Bronchial epithelial cell (primary cell): ENCODE results near the gene EXOSC2. TPM values are rescaled to one million over a fixed set of nuclear protein-coding genes. Genes with fewer than 3 reads are reported as not detected.
A peak's percentile ranks its signal among the peaks of the same experiment; 100 is the strongest.

Experiments used
- DNase-seq: peaks from one replicate; pipeline ENCODE4 v3.0.0-alpha.2; 2010; ENCODE audit warnings: low read depth
- FAIRE-seq: peaks from 2 replicates; lab custom pipeline; 2011; peaks lifted over from hg19 to GRCh38; lab: Jason Lieb, UNC
- H3K27me3 ChIP-seq: 2 replicates; pipeline ENCODE4 v1.5.1; 2011; ENCODE audit warnings: low read length; ENCODE audit not compliant: control insufficient read depth, insufficient read depth
- H3K36me3 ChIP-seq: 2 replicates; pipeline ENCODE4 v1.5.1; 2011; ENCODE audit warnings: low read length; ENCODE audit not compliant: control insufficient read depth, insufficient read depth
- H3K4me3 ChIP-seq: 2 replicates; pipeline ENCODE4 v1.5.1; 2011; ENCODE audit warnings: mild to moderate bottlenecking, low read depth, low read length, control low read depth
- CTCF ChIP-seq: IDR thresholded peaks from 2 replicates; pipeline ENCODE4 v1.5.1; 2011; ENCODE audit warnings: mild to moderate bottlenecking, moderate library complexity, low read length, control low read depth, inconsistent platforms; ENCODE audit not compliant: insufficient read depth, severe bottlenecking
- total RNA-seq: library from RNA; depleted of rRNA; stranded (reverse); fragments of >200 nt; gene quantifications from 2 replicates; pipeline ENCODE4 v1.2.1, GENCODE V29; 2014

Gene EXOSC2
- total RNA-seq, 1 donor from 2014 or later: 38.7 TPM

- FAIRE-seq (no peak), DNase-seq (peak; percentile 84)
- Histone ChIP-seq H3K4me3 (no peak overlapping the region), H3K27me3 (no peaks in the 10 kb centered on the region), H3K36me3 (no peaks in the 10 kb centered on the region)
- TF ChIP-seq CTCF: no peak
Measured at GRCh38 chr9:130728721-130729120, 35.1 kb downstream of the EXOSC2 start.

GRCh38 chr9:130729145-130729544 lies 35.6 kb downstream of the EXOSC2 start:
- Histone ChIP-seq H3K27me3 (no peaks in the 10 kb centered on the region), H3K4me3 (no peak overlapping the region), H3K36me3 (no peaks in the 10 kb centered on the region)
- no peak for DNase-seq
- peak; percentile 52 for FAIRE-seq
- TF ChIP-seq CTCF: no peak

GRCh38 chr9:130731355-130731754 lies 37.8 kb downstream of the EXOSC2 start:
- no peaks in the 10 kb centered on the region for H3K27me3 ChIP-seq
- no peaks in the 10 kb centered on the region for H3K36me3 ChIP-seq
- H3K4me3 ChIP-seq: no peak overlapping the region
- TF ChIP-seq CTCF: no peak
- DNase-seq: no peak
- FAIRE-seq: no peak

GRCh38 chr9:130732136-130732535 lies 38.6 kb downstream of the EXOSC2 start:
- FAIRE-seq: no peak
- no peak overlapping the region for H3K4me3 ChIP-seq
- no peak for TF ChIP-seq CTCF
- no peaks in the 10 kb centered on the region for H3K36me3 ChIP-seq
- H3K27me3 ChIP-seq: no peaks in the 10 kb centered on the region
- DNase-seq: no peak

- no peak for TF ChIP-seq CTCF
- Histone ChIP-seq H3K4me3 (no peak overlapping the region), H3K27me3 (no peaks in the 10 kb centered on the region), H3K36me3 (no peaks in the 10 kb centered on the region)
- FAIRE-seq: no peak
- peak; percentile 5 for DNase-seq
Measured at GRCh38 chr9:130732793-130733221, 39.2 kb downstream of the EXOSC2 start.

GRCh38 chr9:130735566-130735965 lies 42.0 kb downstream of the EXOSC2 start:
- DNase-seq (no peak), FAIRE-seq (no peak)
- no peak overlapping the region for H3K4me3 ChIP-seq
- no peaks in the 10 kb centered on the region for H3K27me3 ChIP-seq
- no peak for TF ChIP-seq CTCF
- no peaks in the 10 kb centered on the region for H3K36me3 ChIP-seq
